Thyroid gland (tissue), 4 donors: ENCODE results near the gene SDHB.

Source experiments
- POLR2A ChIP-seq, 2 donors: fragments of 450-650 bp; IDR thresholded peaks; one replicate each; pipeline ENCODE4 v1.6.1; 2017; ENCODE audit warnings: antibody characterized with exemption in 2 of 2, mild to moderate bottlenecking in 2 of 2, moderate library complexity in 1 of 2
- TF ChIP-seq, protein P1 (sequence below), 6 experiments: fragments of 200-600 bp in 3 of 6; fragments of 450-650 bp in 3 of 6; sonication (generic) in 3 of 6; IDR thresholded peaks; one replicate each; pipeline ENCODE4 v1.5.1; 2016 to 2019; ENCODE audit warnings: antibody characterized with exemption in 6 of 6, mild to moderate bottlenecking in 2 of 6, inconsistent platforms in 1 of 6, moderate library complexity in 1 of 6

DNA sequence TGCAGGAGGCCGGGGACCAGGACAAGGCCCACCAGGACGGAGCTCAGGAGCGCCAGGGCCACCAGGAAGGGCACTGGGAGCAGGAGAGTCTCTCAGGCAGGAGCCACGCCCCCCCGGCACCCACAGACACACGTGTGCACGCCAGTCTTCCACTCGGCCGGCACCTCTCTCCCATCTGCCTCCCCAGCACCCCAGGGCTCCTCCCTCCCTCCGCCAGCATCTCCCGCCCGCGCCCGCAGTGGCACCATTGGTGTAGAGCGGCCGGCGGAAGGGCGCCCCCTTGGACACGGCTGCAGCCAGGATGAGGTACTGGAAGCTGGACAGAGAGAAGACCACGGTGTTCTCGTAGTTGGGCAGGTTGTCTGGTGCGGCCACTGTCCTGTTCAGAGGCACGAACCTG, 67.3 kb downstream of the SDHB start:
- TF ChIP-seq, protein P1, sequence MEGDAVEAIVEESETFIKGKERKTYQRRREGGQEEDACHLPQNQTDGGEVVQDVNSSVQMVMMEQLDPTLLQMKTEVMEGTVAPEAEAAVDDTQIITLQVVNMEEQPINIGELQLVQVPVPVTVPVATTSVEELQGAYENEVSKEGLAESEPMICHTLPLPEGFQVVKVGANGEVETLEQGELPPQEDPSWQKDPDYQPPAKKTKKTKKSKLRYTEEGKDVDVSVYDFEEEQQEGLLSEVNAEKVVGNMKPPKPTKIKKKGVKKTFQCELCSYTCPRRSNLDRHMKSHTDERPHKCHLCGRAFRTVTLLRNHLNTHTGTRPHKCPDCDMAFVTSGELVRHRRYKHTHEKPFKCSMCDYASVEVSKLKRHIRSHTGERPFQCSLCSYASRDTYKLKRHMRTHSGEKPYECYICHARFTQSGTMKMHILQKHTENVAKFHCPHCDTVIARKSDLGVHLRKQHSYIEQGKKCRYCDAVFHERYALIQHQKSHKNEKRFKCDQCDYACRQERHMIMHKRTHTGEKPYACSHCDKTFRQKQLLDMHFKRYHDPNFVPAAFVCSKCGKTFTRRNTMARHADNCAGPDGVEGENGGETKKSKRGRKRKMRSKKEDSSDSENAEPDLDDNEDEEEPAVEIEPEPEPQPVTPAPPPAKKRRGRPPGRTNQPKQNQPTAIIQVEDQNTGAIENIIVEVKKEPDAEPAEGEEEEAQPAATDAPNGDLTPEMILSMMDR (IDR thresholded peaks at IDR 0.05) = no peak
- TF ChIP-seq POLR2A (IDR thresholded peaks at IDR 0.05) = no peak
